ENCODE measurements around the gene TGIF1.

TGIF1 gene

GRCh38 chr18:3434685-3435084 is 15.3 kb upstream of the TGIF1 start:
- DNase-seq (ENCODE audit: low read depth in 2 of 2) = no peak

DNA sequence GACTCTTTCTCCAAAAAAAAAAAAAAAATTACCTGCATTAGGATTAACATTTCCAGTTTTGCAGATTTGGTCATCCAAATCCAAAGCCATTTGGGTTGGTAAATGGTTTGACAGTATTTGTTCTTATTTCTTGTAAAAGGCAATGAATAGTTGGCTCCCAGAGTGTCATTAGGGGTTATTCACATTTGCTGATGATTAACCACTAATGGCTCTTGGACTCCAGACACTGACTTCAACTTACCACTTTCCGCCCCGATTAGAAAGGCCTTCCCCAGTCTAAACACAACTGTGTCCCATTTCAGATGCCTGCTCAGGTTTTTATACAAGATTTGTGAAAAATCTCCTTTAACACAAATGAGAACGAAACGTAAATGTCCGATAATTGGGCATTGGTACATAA is 9.6 kb upstream of the TGIF1 start:
- DNase-seq (ENCODE audit: low read depth in 2 of 2) = no peak

- DNase-seq (ENCODE audit: low read depth in 2 of 2) = no peak
These were observed 8.7 kb upstream of the TGIF1 start for GRCh38 chr18:3441290-3441689.

- DNase-seq (ENCODE audit: low read depth in 2 of 2) = no peak
These were observed 7.1 kb upstream of the TGIF1 start for GRCh38 chr18:3442919-3443318.

- DNase-seq (ENCODE audit: low read depth in 2 of 2) = no peak
These were observed 5.7 kb upstream of the TGIF1 start for GRCh38 chr18:3444296-3444695.

DNA sequence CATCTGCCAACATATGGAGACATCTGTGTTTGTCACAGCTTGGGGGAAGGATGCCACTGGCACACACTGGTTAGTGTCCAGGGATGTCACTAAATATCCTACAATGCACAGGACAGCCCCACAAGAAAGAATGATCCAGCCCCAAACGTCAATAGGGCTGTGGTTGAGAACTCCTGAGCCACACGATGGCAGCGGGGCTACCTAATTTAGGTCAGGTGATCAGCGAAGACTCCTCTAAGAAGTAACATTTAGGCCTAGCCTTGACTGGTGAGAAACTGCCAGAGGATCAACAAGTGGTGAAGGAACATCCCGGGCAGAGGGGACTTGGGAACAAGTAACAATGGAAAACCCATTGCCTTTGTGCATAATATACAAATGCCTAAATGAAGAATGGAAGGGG is 5.0 kb upstream of the TGIF1 start:
- no peak for DNase-seq (ENCODE audit: low read depth in 2 of 2)

DNA sequence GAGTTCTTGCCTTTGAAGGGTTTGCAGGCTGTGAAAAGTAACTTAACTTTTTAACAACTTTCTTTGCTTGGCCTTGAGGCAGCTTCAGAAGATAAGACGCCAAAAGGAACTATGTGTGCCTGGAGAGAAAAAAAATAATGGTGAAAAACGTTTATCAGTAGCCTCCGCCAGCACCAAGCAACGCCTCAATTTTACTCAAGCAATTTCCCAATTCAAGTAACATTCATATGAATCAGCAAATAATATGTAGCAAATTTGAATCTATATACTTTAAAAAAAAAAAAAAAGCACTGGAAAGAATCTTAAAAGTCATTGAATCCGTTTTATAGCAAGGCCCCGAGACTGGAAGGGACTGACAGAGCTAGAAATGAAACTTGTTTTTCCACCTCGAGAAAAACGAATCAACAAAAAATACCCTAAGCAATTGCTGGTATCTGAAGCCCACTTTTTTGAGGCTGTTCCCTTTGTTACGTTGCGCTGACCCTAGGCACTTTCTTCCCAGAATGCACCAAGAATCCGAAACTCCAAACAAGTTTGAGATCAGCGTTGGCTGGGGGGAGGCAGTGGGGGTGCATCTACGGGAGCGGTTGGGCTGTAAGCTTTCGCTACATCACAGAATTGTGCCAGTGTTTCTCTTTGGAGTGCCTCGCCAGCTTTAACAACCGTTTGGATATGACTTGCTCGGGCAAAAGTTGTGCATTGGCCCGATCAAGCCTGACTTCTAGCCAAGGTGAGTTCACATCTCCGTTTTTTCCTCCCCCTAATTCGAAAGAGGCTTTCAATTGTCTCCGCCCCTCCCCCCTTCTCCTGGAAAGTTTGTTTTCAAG is 2.7 kb upstream of the TGIF1 start:
- no peak for DNase-seq (ENCODE audit: low read depth in 2 of 2)

GRCh38 chr18:3447895-3448837 is 1.8 kb upstream of the TGIF1 start:
- DNase-seq (ENCODE audit: low read depth in 2 of 2) = peak; percentile 36 to 57

DNA sequence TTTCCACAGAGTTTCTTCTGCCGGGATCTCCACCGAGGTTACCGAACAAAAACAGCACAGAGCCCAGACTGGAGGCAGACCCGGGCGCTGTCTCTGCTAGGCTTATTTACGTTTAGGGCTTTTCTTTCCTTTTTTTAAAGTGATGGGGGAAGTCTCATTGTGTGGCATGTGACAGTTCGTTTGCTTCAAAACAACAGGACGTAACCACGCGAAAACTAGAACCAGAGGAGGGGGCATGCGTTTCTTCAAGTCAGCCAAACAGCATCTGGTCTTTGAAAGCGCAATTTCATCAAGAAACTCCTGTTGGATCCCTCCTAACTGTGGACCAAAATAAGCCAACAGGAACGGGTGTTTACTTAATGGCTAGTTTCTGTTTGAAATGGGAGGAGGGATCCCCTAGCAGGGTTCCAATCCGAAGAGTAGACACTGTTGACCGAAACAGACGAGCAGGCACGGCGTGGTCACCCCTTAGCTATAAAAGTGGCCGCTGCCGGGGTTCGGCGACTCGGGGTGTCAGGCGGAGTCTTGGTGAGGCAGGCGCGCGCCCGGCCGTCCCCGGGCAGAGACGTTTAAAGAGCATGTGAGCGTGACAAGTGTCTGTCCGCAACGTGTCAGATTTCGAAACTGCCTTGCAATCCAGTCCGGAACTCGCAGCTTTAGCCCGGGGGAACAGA is 997 bp upstream of the TGIF1 start:
- DNase-seq (ENCODE audit: low read depth in 2 of 2) = peak; percentile 18 to 77

DNA sequence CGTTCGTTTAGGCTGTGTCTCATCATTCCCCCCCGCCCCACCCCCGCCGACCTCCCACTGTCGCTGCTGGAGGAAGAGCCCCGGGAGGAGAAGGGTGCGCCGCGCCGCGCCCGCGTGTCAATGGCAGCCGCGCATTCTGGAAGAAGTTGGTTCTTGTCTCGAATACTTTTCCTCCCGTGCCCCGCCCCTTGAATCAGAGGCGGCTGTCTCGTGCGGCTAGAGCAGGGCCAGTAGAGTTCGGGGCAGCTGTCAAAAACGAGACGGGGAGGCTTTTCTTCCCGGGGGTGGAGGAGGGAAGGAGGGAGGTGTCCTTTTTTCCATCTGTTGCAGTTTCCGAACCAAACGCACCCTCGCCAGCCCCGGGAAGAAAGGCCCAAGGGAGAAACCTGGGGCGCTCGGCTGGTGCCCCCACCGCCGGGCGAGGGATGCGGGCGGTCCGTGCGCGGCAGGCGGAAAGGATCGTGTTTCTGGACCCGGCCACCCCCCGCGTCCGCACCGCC is 410 bp upstream of the TGIF1 start:
- peak in 1 of 2 donors; percentile 69 for DNase-seq (ENCODE audit: low read depth in 2 of 2)

- DNase-seq (ENCODE audit: low read depth in 2 of 2) = no peak
These were observed 819 bp downstream of the TGIF1 start for GRCh38 chr18:3450799-3451182.

DNA sequence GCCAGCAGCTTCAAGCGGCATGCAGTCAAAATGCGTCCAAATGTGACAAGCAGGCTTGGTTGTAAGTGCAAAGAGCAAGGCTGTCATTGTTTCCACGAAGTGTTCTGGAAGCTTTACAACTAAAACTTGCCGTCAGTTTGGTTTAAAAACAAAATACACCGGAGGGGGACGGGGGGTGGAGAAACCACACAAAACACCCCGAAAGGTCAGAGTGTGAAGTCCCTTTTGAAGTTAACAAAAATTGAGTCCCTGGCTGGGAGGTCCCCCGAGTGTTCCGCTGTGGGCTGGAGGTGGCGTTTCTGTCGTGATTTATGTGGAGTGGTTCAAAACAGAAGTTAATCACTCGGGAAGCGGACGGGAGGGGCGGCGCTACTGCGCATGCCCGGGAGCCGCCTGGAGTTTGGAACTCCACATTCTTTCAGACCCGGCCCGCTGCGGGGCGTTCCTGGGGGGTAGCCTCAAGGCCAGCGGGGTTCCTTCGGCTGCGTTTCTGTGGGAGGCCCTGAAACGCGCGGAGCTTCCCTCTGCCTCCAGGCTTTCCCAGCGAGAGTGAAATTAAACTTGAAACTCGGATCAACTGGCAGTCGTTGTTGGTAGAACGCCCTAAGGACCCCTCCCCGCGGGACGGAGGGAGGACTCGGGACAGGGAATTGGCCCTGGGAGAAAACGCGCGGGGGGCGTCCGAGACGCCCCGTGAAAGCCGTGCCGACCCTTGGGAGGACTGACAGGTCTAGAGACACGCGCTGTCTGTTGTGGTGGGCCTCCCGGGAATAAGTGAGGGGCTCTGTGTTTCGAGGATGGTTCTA is 1.4 kb downstream of the TGIF1 start:
- peak; percentile 77 to 85 for DNase-seq (ENCODE audit: low read depth in 2 of 2)

GRCh38 chr18:3451989-3452749 is 2.2 kb downstream of the TGIF1 start:
- peak in 1 of 2 donors; percentile 11 for DNase-seq (ENCODE audit: low read depth in 2 of 2)

GRCh38 chr18:3452750-3453539 is 3.0 kb downstream of the TGIF1 start:
- DNase-seq (ENCODE audit: low read depth in 2 of 2) = no peak

DNA sequence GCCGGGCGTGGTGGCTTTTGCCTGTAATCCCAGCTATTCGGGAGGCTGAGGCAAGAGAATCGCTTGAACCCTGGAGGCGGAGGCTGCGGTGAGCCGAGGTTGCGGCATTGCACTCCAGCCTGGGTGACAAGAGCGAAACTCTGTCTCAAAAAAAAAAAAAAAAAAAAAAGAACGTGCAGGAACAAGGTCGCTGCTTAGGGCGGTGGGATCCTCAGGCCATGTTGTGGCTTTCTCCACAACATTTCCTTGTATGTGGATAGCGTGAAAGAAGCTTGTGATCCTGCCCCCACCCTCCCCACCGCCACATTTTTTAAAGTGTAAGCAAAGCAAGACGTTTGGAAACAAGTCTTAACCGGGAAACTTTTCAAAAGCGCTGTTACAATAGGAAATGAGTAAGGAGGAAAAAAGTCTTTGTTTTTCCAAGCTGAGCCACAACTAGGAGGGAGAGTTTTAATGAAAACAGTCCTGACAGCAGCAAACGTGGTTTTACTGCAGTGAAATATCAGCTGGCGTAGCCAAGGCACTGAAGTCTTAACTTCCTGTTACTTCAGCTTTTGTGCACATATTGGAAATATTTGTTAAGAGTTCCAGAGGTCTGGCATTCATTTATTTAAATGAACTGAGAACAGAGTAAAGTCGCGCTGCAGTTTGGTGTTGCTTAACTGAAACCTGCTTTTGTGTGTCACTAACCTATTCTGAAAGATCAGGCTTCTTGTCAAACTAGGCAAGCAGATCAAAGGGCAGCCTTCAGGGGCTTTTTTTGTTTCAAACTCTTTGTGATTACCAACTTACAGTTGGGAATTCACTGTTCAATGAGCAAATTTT is 3.8 kb downstream of the TGIF1 start:
- no peak for DNase-seq (ENCODE audit: low read depth in 2 of 2)

DNA sequence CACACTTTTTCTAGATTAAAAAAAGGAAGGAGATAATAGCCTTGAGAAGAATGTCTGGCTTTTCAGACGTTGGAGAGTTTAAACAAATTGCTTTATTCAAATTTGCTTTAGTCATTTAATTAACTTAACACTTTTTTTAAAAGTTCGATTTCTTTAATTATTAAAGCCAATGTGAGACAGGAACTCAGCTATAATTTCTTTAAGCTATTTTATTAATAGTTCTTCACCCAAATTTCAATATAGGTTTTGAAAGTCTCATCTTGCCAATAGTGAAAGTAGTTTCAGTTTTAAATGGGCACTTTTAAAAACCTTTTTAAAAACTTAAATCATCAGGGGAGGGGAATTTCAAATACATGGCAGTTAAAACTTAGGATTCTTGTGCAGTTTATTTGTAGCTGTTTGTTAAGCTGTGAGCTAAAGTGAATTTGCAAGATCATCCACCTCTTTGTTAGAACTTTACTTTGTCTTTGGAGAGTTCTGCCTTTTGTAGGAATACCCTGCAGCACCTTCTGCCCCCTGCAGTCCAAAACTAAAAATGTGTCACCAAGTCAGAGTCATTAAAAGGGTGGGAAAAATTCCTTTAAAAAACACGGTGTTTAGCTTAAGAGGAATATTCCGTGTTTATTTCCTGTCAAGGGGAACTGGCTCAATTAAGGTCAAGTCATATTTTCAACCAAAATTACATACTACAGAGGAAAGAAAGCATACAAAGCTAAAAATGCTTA is 4.6 kb downstream of the TGIF1 start:
- DNase-seq (ENCODE audit: low read depth in 2 of 2) = no peak

GRCh38 chr18:3455090-3455635 is 5.2 kb downstream of the TGIF1 start:
- DNase-seq (ENCODE audit: low read depth in 2 of 2) = no peak

Data from stimulated activated CD8-positive, alpha-beta memory T cell treated with anti-CD3 and anti-CD28 coated beads, Interleukin-15, amount 100 ng/mL, for 4 hours (primary cell).